ENCODE results near the gene CMBL.

CMBL gene

DNA sequence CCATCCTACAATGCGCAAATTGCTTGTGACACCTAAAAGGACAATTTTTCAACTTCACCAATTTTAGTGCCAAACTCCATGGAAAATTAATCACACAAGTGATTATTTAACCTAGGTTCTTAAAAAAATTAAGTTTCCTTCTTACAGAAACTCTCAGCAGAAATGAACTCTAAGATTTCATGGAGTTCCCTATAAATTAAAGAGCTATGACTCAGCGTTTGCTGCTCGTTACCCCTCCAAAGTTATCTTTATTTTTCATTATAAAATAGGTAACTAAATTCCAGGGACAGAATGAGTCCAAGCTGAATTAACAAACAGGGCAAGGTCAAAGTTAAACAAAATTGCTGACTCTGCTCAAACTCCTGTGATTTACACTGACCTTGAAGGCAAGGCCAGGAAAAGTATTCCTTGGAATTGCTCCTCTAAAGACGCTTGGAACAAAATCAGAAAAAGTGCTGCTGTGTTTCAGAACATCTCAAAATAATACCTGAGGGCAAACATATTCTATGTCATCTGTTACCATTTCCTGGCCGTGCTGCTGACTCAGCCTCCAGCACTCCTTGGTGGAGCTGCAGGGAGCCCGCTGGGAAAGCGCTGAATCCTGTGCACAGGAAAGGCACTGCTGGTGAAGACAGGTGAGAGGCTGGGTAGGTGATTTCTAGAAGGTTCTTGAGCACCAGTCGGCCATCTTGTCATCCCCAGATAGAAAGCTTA lies 2.5 kb upstream of the CMBL start:
- DNase-seq: no peak

DNA sequence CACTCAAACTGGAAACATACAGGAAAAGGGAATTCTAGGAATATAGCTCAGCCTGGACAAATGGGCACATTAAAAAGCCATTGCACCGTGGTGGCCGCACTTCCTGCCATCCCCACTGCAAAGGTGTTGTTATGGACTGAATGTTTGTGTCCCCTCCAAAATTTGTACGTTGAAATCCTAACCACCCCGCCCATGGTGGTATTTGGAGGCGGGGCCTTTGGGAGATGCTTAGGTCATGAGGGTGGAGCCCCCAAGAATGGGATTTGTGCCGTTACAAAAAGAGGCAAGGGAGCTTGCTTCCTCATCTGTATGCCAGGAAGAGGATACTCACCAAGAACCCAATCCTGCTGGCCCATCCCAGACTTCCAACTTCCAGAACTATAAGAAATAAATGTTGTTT lies 1.1 kb upstream of the CMBL start:
- DNase-seq: no peak

DNA sequence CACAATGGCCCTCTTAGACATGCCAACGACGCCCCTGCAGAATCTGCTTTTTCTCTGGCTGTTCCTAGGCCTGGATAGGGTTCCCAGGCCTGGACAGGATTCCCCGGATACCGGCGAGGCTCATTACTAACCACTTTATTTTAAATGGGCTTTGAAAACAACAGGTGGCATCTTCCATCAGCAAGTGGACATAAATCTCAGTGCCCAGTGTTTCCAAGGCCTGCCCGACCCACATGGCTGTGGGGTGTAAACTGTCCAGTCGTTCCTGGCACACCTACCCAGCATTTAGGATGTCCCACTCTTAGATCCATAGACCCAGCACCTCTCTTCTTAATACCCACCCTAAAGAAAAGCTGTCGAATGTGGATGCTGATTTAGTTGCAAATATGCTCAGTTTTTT lies 896 bp downstream of the CMBL start:
- peak in 1 of 2 experiments; percentile 39 for DNase-seq

DNA sequence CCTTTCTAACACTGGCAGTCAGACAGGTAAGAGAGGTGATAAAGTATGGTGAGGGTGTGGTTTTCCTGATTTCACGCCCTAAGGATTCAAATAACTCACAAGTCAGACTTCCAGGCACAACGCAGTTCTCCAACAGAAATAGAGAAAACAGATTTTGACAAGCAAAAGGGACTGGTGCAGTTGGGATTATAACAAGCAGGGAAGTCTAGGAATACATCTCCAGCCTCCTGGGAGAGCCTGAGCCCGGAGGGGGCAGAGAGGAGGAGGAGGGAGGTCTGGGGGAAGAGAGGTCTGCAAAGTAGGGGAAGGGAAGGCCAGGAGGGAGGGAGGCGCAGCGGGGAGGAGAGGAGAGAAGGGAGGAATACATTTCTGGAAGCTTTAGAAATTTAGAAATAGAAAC lies 1.6 kb downstream of the CMBL start:
- DNase-seq: no peak

DNA sequence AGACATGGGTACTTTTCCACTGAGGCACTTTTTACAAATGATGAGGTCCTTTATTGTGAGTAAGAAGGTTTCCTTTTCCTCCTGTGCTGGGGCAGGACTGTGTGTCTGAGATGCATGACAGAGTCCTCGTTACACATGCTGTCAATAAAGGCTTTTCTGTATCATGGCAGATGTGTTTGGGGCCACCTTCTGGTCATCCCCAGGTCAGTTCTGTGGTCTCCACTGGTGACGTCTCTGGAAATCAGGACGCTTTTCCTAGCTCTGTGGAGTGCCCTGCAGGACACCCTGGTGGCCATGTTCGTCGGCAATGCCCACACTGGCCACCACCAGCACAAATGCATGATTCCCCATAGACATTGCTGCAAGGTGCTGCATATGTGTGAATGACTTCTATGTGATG lies 2.8 kb downstream of the CMBL start:
- no peak for DNase-seq

DNA sequence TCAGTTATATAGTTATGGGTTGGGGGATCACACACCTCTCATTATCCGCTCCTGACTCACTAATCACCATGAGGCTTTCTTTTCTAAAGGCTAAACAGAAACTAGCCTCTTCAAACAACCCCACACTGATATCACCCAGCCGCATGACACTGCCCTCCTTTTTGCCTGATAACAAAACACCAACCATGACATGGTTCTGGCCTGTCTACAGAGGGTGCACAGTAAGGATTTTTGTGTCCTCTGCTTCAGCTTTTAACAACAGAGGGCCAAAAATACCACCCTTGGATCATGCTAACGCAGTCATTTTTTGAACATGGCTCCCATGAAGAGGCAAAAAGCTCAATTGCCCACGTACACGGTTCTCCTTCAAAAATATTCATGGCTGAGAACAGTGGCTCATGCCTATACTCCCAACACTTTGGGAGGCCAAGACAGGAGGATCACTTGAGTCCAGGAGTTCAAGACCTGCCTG lies 4.0 kb downstream of the CMBL start:
- DNase-seq: no peak

DNA sequence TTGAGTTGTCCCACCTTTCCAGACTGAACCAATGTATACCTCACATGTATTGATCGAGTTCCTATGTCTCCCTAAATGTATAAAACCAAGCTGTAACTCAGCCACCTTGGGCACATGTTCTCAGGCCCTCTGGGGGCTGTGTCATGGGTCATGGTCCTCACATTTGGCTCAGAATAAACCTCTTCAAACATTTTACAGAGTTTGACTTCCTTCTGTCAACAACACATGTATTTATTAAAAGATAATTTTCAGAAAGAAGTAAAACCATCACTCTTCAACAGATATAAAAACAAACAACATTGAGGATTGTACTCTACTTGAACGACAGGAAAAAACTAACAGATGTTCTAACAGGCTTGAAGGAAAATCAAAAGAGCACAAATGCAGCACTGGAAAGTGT lies 4.5 kb downstream of the CMBL start:
- no peak for DNase-seq

DNA sequence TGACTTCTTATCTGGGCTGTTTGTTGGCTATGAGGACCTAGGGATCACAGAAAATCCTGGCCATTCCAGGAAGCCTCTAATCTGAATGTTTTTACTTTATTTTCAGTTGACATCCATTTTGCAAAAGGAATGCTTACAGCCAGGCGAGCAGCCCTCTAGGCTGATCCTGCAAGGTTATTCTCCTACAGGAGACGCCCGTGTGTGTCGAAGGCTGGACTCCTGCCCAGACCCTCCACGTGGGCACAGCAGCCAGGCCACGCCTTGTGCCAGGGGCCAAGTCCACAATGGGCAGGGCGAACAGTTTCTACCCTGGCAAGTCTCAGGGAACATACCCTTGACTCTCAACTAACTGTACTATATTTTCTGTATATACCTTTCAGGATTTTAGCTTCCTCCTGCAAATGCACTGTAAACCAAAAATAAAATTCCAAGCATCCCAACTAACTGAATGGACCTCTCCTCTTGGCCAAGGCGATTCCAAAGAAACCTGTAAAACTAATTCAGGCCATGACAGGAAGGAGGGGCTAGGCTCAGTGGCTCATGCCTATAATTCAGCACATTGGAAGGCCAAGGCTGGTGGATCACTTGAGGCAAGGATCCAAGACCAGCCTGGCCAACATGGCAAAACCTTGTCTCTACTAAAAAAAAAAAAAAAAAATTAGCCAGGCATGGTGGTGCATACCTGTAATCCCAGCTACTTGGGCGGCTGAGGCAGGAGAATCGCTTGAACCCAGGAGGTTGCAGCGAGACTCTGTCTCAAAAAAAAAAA lies 5.7 kb downstream of the CMBL start:
- DNase-seq: no peak

DNA sequence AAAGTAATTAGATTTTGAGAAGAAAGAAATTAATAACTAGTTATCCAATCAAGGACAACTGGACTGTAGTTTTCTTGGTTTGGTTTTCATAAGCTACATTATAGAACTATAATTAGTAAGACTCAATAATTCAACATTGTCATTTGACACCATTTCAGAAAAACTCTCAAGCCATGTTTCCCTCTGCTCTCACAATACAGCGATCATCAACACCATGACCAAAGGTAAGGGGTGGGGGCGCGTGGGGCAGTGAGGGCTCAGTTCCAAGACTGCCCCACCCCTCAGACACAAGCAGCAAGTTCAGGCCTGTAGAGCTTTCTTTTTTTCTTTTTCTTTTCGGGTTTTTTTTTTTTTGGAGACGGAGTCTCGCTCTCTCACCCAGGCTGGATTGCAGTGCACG lies 6.4 kb downstream of the CMBL start:
- DNase-seq: no peak

DNA sequence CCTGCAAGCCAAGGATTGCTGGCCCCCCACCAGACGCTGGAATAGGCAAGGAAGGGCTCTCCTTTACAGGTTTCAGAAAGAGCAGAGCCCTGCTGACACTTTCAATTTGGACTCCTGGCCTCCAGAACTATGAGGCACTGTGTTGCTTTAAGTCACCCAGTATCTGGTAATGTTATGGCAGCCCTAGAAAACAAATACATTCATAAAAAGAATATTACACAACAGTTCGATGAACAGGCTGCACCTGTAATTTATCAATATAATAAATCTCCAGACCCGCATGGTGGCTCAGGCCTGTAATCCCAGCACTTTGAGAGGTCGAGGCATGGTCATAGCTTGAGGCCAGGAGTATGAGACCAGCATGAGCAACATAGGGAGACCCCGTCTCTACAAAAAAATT lies 7.5 kb downstream of the CMBL start:
- DNase-seq: no peak

DNA sequence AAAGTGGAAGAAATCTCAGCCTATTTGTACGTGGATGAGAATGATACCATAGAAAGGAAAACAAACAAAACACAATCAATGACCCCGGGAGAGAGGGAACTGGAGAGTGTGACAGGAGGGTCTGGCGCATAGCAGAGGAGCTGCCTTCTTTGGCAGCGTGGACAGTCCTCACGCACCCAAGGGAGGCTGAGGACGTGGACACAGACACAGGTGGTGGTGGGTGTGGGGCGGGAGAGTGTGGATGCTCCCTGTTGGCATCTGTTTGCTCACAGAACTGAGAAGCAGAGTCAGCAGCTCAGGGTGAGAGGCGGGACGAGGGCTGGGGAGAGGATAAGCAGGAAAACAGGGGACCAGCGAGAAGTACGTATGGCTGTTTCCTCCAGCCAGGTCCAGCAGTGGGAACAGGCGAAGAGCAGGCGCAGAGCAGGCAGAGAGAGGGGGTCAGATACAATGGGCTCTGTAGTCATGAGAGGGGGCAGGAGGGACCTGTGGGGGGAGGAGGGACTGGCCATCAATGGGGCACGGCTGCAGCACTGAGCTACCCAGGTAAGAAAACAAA lies 10.0 kb downstream of the CMBL start:
- DNase-seq: no peak

DNA sequence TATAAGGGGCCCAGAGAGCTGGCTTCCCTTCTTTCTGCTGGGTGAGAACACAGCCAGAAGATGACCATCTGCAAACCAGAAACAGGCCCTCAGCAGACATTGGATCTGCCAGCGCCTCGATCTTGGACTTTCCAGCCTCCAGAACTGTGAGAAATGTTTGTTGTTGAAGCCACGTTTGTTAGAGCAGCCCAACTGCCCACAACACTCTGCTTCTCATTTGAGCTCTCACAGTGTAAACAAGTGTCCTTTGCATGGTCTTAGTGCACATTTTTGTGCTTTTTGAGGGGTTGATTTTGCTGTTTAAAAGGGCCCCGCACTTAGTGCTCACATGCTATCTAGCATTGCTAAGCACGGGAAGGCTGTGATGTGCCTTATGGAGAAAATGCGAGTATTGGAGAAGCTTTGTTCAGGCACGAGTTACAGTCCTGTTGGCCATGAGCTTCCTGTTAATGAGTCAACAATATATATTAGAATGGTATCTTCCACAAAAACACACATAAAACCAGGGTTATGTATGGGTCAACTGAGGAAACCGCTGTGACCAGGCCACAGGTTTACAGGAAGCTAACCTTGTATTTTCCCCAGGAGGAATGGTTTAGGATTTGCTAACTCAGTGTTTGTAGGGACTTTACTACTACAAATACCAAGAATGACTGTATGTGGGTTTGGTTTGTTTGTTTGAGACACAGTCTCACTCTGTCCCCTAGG lies 11.9 kb downstream of the CMBL start:
- DNase-seq: no peak

DNA sequence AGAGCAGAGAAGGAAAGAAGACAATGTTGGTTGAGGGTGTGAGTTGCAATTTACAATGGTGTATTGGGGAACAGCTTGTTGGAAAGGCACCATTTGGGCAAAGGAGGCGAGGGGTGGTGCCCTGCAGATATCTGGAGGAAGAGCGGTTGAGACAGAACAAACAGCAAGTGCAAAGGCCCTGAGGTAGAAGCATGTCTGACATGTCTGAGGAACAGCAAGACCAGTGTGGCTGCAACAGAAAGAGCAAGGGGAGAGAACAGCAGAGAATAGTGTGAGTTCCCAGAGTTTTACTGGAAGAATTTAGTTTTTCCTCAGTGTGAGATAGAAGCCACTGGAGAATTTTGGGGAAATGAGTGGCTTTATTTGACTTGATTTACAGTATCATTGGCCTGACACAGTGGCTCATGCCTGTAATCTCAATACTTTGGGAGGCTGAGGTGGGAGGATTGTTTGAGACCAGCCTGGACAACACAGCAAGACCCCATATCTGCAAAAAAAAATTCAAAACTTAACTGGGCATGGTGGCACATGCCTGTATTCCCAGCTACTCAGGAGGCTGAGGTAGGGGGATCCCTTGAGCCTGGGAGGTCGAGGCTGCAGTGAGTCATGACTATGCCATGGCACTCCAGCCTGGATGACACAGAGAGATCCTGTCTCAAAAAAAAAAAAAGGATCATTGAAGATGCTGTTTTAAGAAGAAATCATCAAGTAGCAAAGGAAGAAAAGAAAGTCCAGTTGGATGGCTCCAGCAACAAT lies 13.6 kb downstream of the CMBL start:
- DNase-seq: no peak

DNA sequence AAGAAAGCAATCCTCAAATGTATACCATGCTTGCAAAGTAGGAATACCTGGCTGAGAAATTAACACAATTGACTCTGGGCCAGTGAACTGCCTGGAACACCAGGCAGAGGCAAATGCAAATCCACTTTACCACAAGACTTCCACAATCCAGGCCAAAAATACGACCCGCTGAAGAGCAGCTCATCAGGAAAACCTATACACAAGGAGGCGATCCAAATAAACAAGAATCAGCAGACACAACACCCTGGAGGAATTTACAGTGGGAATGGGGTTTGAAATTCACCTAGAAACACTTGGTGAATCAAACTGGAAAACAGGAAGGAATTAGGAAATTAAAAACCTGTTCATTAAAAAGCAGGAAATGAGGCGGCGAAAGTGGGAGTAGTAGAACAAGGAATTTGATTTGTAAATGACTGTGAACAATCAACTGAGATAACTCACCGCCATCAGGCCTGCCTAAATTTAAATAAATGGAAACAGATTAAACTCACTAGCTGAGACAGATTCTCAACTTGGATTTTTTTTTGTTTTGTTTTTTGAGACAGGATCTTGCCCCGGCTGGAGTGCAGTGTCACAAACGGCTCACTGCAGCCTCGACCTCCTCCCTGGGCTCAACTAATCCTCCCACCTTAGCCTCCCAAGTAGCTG lies 15.9 kb downstream of the CMBL start:
- no peak for DNase-seq

DNA sequence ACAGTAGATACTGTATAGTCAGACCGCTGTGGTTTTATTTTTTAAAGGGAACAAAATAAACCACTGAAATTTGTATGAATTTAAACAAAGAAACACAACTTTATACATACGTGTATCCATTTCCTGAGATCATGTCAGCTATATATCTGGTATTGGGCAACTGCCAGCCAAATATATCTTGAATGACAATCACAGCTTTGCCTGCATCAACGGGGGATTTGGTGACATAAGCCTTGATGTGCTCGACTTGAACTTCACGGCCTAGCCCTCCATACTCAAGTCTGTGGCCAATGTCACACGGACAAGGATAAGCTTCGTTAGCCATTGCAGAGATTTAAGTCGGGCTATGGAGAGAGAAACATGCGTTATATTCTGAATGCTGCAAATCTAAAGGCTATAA lies 17.3 kb downstream of the CMBL start:
- no peak for DNase-seq

DNA sequence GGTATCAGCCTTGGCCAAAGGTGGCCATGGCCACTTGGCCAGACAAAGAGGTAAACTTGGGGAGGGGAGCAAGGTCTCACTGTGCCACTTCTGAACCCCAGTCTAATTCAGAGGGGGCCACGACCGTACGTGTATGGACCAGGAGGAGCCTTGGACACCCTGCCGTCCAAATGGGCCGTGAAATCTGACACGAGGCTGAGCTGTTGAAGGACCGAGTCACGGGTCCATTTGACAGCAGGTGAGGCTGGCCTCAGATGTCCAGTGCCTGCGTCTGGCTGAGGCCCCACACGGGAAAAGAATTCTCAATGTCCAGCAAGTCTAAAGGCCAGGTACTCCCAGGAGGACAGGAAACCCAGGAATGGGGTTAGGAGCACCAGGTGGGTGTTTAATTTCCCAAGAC lies 17.7 kb downstream of the CMBL start:
- no peak for DNase-seq

DNA sequence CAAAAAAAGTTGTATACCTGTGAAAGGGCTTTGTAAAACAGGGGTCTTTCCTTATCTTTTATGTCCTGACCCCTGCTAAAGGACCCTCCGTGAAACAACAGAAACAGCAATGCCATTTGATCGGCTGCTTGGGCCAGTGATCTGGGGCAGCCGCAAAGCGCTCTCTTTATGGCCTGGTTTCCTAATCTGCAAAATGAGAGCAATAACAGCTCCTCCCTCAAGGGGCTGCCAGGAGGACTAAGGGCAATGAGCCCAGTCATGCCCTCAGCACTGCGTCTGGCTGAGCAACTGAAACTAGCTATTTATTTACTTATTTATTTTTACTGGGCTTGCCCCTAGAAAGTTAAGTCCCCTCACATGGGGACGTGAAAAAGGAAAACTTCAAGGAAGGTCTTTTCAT lies 18.3 kb downstream of the CMBL start:
- DNase-seq: peak in 1 of 2 experiments; percentile 38

DNA sequence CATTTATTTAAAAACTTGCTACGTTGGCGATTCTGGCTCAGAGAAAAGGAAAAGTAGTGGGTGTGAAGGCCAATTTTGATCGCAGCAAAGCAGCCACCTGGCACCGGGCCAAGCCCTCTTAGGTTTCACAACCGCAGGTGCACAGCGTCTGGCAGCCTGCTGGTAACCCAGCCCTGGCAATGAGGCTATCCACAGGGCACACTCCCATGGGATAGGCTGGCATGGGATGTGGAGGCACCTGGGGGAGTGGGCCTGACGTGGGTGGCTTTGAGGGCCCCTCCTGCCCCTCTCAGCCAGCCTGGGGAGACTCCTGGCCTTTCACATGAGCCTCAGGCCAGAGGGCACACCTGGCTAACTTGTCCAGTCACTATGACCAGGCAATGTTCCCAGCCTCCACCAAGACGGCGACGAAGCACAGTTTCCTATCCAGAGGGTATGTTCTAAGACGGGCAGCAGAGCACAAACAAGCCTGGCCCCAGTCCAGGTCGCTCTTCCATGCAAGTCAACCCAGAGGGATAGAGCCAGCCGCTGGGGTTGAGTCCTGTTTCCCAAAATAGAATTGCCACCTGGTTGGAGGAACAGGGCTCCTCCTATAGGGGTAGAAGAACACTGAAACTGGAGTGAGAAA lies 19.0 kb downstream of the CMBL start:
- DNase-seq: peak; percentile 84 to 97

DNA sequence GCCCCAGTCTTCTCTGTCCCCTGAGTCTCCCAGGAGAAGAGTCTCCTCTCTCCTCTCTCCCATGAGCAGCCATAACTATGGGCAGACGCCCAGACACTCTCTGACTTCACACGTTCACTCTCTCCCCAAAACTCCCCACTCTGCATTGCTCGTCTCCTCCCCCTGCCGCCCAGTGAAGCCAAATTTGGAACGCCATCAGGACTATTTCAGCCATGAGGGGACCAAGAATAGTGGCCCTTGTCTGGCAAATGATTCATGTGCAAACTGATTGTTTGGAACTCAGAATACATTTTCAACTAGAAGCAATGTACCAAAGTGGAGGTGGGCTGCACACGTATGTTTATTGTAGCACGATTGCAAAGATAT lies 20.9 kb downstream of the CMBL start:
- DNase-seq: no peak

DNA sequence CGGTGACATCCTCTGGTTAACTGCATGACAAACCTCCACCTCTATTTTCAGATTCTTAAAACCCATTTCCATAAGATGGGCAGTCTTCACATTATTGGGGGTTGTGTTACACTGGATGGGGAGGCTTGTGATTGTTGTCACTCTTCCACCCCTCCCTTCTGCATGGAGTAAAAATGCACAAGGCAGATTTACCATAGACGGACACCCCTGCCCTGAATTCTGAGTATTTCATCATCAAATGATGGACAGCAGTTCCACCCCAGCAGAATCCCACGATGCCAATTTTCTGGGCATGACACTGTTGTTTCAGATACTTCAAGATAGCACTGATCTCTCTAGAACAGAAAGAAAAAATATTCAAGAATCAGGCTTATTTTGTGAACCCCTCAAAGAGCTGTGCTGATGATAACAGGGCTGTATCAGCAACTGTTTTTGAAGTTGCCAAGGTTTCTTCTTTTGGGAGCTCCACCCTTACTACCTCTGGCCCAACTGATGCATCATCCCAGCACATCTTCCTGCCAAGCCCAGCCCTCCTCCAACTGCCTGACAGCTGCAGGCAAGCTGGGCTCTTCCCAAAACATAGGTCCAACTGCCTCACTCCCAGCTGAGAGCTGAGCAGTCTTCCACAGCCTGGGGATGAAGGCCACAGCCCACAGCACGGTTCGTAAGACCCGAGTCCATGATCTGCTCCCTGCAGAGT lies 21.4 kb downstream of the CMBL start:
- DNase-seq: no peak

DNA sequence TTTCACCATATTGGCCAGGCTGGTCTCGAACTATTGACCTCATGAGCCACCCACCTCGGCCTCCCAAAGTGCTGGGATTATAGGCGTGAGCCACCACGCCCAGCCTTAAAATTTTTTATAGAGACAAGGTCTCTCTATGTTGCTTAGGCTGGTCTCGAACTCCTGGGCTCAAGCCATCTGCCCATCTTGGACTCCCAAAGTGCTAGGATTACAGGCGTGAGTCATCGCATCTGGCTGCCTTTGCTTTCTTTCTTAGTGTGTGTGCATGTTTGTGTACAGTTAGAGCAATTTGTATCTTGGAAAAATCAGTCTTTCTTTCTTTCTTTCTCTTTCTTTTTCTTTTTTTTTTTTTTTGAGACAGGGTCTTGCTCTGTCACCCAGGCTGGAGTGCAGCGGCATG lies 22.3 kb downstream of the CMBL start:
- DNase-seq: peak in 1 of 2 experiments; percentile 25

Measured in NCI-H524 (cell line).